ENCODE results near the gene GDA. TPM values are rescaled to one million over a fixed set of nuclear protein-coding genes. Genes with fewer than 3 reads are reported as not detected.
"Not testable (repeated sequence)": the region's sequence is repeated elsewhere in the genome, so short reads cannot be mapped to it uniquely, and the experiment has no call there.

The GDA gene
- total and polyA plus RNA-seq, 9 of the 15 experiments (the other 6 are each of a cell fraction or from before 2014, with no cell fraction given), result 4.5 to 18.0 (median 12.7) TPM

DNA sequence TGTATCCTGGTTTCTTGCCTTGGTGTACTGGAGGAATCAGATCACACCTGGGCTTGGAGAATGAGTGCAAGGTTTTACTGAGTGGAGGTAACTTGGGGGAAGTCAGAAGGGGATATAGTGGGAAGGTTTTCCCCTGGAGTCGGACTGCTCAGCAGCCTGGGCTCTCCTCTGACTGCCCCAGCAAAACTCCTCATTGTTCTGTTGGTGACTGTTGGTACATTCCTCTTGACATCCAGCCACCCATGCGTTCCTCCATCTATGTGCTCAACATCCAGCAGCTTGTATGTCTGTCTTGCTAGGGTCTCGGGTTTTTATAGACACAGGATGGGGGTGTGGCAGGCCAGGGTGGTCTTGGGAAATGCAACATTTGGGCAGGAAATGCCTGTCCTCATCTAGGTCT, 119.7 kb downstream of the GDA start:
- no peaks in the 10 kb centered on the region for H3K79me2 ChIP-seq (ENCODE audit: control insufficient read depth, insufficient read depth, low read length)
- no peak overlapping the region for H3K4me2 ChIP-seq (ENCODE audit: insufficient read depth, low read length)
- no peaks in the 10 kb centered on the region for H3K36me3 ChIP-seq (ENCODE audit: control insufficient read depth, insufficient read depth, low read length)
- no TSS peak for BruUV-seq (replicated peaks)
- H3K9ac ChIP-seq (ENCODE audit: insufficient read depth in 1 of 2, low read depth in 2 of 2, low read length in 2 of 2), result no peak overlapping the region
- no peaks in the 10 kb centered on the region for H4K20me1 ChIP-seq (replicated peaks; ENCODE audit: control insufficient read depth, insufficient read depth, low read length)
- in situ Hi-C loops (cut with MboI), result loop anchor here (25.0 kb wide), 2 partner anchors 457 to 1357 kb away; no protein-coding TSS in a partner anchor
- no peak for FAIRE-seq
- H3K4me3 ChIP-seq, result no peak overlapping the region
- DNase-seq (ENCODE audit: extremely low read depth in 1 of 4, low spot score in 3 of 4), result no peak
- 0% methylated on average over 2 of the region's 3 CpGs for WGBS (ENCODE audit: insufficient coverage, low coverage, missing lambda C conversion rate)
- TF ChIP-seq, protein P1, sequence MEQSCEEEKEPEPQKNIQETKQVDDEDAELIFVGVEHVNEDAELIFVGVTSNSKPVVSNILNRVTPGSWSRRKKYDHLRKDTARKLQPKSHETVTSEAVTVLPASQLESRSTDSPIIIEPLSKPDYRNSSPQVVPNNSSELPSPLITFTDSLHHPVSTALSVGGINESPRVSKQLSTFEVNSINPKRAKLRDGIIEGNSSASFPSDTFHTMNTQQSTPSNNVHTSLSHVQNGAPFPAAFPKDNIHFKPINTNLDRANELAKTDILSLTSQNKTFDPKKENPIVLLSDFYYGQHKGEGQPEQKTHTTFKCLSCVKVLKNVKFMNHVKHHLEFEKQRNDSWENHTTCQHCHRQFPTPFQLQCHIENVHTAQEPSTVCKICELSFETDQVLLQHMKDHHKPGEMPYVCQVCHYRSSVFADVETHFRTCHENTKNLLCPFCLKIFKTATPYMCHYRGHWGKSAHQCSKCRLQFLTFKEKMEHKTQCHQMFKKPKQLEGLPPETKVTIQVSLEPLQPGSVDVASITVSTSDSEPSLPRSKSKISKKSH (CRISPR knock-in tag; IDR thresholded peaks at IDR 0.05), result no peak
- H2AFZ ChIP-seq (ENCODE audit: low read depth, low read length), result no peak overlapping the region
- ChIA-PET CTCF (ENCODE audit: low intra/inter-chr PET ratio) (no interaction called here), POLR2A (no interaction called here)
- no peaks in the 10 kb centered on the region for H3K9me1 ChIP-seq (ENCODE audit: control insufficient read depth, insufficient read depth, low read length)
- intact Hi-C loops (cut with micrococcal nuclease), result no loop called here
- peaks cover 0 to 10% of the 10 kb centered on the region in 2 experiments; a peak in 1 of 5 replicates for H3K27me3 ChIP-seq (ENCODE audit: control insufficient read depth in 2 of 2, insufficient read depth in 2 of 2, low read length in 2 of 2)
- H3K9me3 ChIP-seq (replicated peaks; ENCODE audit: control insufficient read depth, insufficient read depth, low read depth, low read length), result no peaks in the 10 kb centered on the region
- H3K4me1 ChIP-seq (replicated peaks in 1 of 2; ENCODE audit: control insufficient read depth in 2 of 2, insufficient read depth in 2 of 2, low read length in 2 of 2), result no peaks in the 10 kb centered on the region
- no peak overlapping the region for H3K27ac ChIP-seq (ENCODE audit: extremely low read depth, low read depth, low read length)
- no peak for ATAC-seq

DNA sequence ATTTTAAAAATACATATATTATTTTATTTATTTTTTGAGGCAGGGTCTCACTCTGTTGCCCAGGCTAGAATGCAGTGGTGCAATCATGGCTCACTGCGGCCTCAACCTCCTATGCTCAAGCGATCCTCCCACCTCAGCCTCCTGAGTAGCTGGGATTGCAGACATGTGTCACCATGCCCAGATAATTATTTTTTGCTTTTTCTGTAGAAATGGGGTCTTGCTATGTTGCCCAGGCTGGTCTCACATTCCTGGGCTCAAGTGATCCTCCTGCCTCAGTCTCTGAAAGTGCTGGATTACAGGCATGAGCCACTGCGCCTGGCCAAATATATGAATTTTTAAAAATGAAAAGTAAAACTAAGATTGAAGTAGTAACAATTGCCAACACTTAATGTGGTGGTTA, 121.1 kb downstream of the GDA start:
- CTCF ChIA-PET (ENCODE audit: low intra/inter-chr PET ratio); H3K9me1 ChIP-seq (ENCODE audit: control insufficient read depth, insufficient read depth, low read length); H3K4me1 ChIP-seq (replicated peaks in 1 of 2; ENCODE audit: control insufficient read depth in 2 of 2, insufficient read depth in 2 of 2, low read length in 2 of 2); POLR2A ChIA-PET; H3K36me3 ChIP-seq (ENCODE audit: control insufficient read depth, insufficient read depth, low read length); BruUV-seq (replicated peaks); H2AFZ ChIP-seq (ENCODE audit: low read depth, low read length); H3K9me3 ChIP-seq (replicated peaks; ENCODE audit: control insufficient read depth, insufficient read depth, low read depth, low read length); H3K9ac ChIP-seq (ENCODE audit: insufficient read depth in 1 of 2, low read depth in 2 of 2, low read length in 2 of 2); DNase-seq (ENCODE audit: extremely low read depth in 1 of 4, low spot score in 3 of 4); H3K79me2 ChIP-seq (ENCODE audit: control insufficient read depth, insufficient read depth, low read length); H3K27ac ChIP-seq (ENCODE audit: extremely low read depth, low read depth, low read length); H3K4me2 ChIP-seq (ENCODE audit: insufficient read depth, low read length); H3K27me3 ChIP-seq (ENCODE audit: control insufficient read depth in 2 of 2, insufficient read depth in 2 of 2, low read length in 2 of 2); H4K20me1 ChIP-seq (replicated peaks; ENCODE audit: control insufficient read depth, insufficient read depth, low read length); FAIRE-seq; H3K4me3 ChIP-seq; ATAC-seq: not testable (repeated sequence)
- TF ChIP-seq ZNF121 (CRISPR knock-in tag; conservative IDR thresholded peaks at IDR 0.05), result peak; percentile 49; the same call in 1 of the 2 replicates
- in situ Hi-C loops (cut with MboI) (loop anchor here (5.0 to 25.0 kb wide), 5 partner anchors 233 to 1358 kb away; no protein-coding TSS in a partner anchor), intact Hi-C loops (cut with micrococcal nuclease) (loop anchor here (10.0 kb wide), 1 partner anchor 466 kb away; no protein-coding TSS in a partner anchor)
- 10% methylated on average over 3 of the region's 3 CpGs for WGBS (ENCODE audit: insufficient coverage, low coverage, missing lambda C conversion rate)
